HepG2 (cell line): Measurements from ENCODE around the gene NRBP1. TPM values are rescaled to one million over a fixed set of nuclear protein-coding genes. Genes with fewer than 3 reads are reported as not detected.

Source experiments
- ATAC-seq: fragments of 200-7000 bp; cut with Tn5 transposase; 3 replicates; pipeline ENCODE4 v1.9.1; 2020; ENCODE audit warnings: mild to moderate bottlenecking, moderate library complexity
- BruUV-seq: library from RNA; stranded (reverse); fragments of 400-500 nt; replicated peaks from 2 replicates; lab custom pipeline; 2021; lab: Mats Ljungman, UMichigan
- CTCF ChIA-PET: fragments of 300-600 bp; formaldehyde crosslinking; extraction: SDS; loops from one replicate; lab custom pipeline; 2021; ENCODE audit warnings: low total read pairs, inconsistent platforms, low intra/inter-chr PET ratio; lab: Yijun Ruan, JAX
- POLR2A ChIA-PET: fragments of 350-600 bp; sonication (Branson Sonifier 250); formaldehyde crosslinking; loops from one replicate; lab custom pipeline; 2020; ENCODE audit warnings: antibody characterized with exemption, inconsistent platforms; lab: Yijun Ruan, JAX
- DNase-seq: peaks from one replicate; pipeline ENCODE4 v3.0.0-alpha.2; 2015; ENCODE audit warnings: low spot score
- FAIRE-seq: peaks from 3 replicates; lab custom pipeline; 2011; peaks lifted over from hg19 to GRCh38; lab: Jason Lieb, UNC
- H2AFZ ChIP-seq: one replicate; pipeline ENCODE4 v1.6.1; 2011; ENCODE audit warnings: low read length, inconsistent platforms
- H3K27ac ChIP-seq: fragments of 300-600 bp; 3 replicates; pipeline ENCODE4 v1.8.0; 2011; ENCODE audit warnings: mixed run types, mild to moderate bottlenecking, mixed read lengths, low read length, inconsistent platforms; ENCODE audit not compliant: insufficient read depth; ENCODE audit errors: extremely low read length
- H3K27me3 ChIP-seq, 2 experiments: fragments of 200-600 bp in 1 of 2; 2 replicates in 1 of 2; 3 replicates in 1 of 2; pipeline versions ENCODE4 v1.6.0 to v1.8.0; 2011; ENCODE audit warnings: low read length in 2 of 2, mild to moderate bottlenecking in 2 of 2, moderate library complexity in 2 of 2, inconsistent platforms in 1 of 2; ENCODE audit not compliant: insufficient read depth in 2 of 2, control insufficient read depth in 1 of 2
- H3K36me3 ChIP-seq, 2 experiments: fragments of 200-600 bp in 1 of 2; replicated peaks in 1 of 2; 2 replicates in 1 of 2; 3 replicates in 1 of 2; pipeline versions ENCODE4 v1.5.1 to v1.8.0; 2011; ENCODE audit warnings: low read length in 2 of 2, inconsistent platforms in 1 of 2; ENCODE audit not compliant: insufficient read depth in 2 of 2, control insufficient read depth in 1 of 2
- H3K4me1 ChIP-seq: 2 replicates; pipeline ENCODE4 v1.5.1; 2012; ENCODE audit warnings: low read length, inconsistent platforms; ENCODE audit not compliant: insufficient read depth
- H3K4me2 ChIP-seq: 2 replicates; pipeline ENCODE4 v1.6.0; 2011; ENCODE audit warnings: low read depth, low read length, inconsistent platforms
- H3K4me3 ChIP-seq, 3 experiments: fragments of 200-600 bp in 1 of 3; sonication (generic), shearing (Covaris generic) in 1 of 3; replicated peaks in 1 of 3; 2 replicates each; pipeline ENCODE4 v1.5.1; 2011 to 2016; ENCODE audit warnings: low read length in 3 of 3, inconsistent platforms in 2 of 3, low read depth in 2 of 3, mild to moderate bottlenecking in 2 of 3, control low read depth in 1 of 3, mixed read lengths in 1 of 3; ENCODE audit not compliant: insufficient read depth in 1 of 3
- H3K79me2 ChIP-seq: one replicate; pipeline ENCODE4 v1.6.1; 2011; ENCODE audit warnings: low read length, inconsistent platforms; ENCODE audit not compliant: insufficient read depth
- H3K9ac ChIP-seq: 2 replicates; pipeline ENCODE4 v1.6.0; 2011; ENCODE audit warnings: mild to moderate bottlenecking, low read depth, low read length, inconsistent platforms; ENCODE audit not compliant: insufficient read depth
- H3K9me3 ChIP-seq: 2 replicates; pipeline ENCODE4 v1.5.1; 2012; ENCODE audit warnings: mild to moderate bottlenecking, low read length
- H4K20me1 ChIP-seq: 2 replicates; pipeline ENCODE4 v1.6.0; 2011; ENCODE audit warnings: inconsistent platforms, mild to moderate bottlenecking, low read length, moderate library complexity; ENCODE audit not compliant: insufficient read depth
- CERS6 ChIP-seq: sonication (generic); formaldehyde crosslinking; IDR thresholded peaks from 2 replicates; pipeline ENCODE4 v1.5.0; 2020; ENCODE audit warnings: missing genetic modification reagents
- ISX ChIP-seq: sonication (generic); formaldehyde crosslinking; conservative IDR thresholded peaks from 2 replicates; pipeline ENCODE4 v1.5.0; 2020; ENCODE audit warnings: missing genetic modification reagents
- NR3C1 ChIP-seq: sonication (generic); formaldehyde crosslinking; IDR thresholded peaks from 2 replicates; pipeline ENCODE4 v1.4.0; 2020; ENCODE audit warnings: missing genetic modification reagents
- ZBTB7A ChIP-seq: sonication (generic); formaldehyde crosslinking; IDR thresholded peaks from 2 replicates; pipeline ENCODE4 v1.8.0; 2022; ENCODE audit warnings: mild to moderate bottlenecking, missing genetic modification reagents
- ZHX1 ChIP-seq: sonication (generic); formaldehyde crosslinking; IDR thresholded peaks from 2 replicates; pipeline ENCODE4 v1.8.1; 2022; ENCODE audit warnings: low read depth, mild to moderate bottlenecking, missing genetic modification reagents
- ZNF101 ChIP-seq: sonication (generic); formaldehyde crosslinking; IDR thresholded peaks from 2 replicates; pipeline ENCODE4 v1.4.0; 2020; ENCODE audit warnings: mild to moderate bottlenecking, low read depth, missing genetic modification reagents, borderline replicate concordance
- ZNF3 ChIP-seq: IDR thresholded peaks from 2 replicates; pipeline ENCODE4 v1.7.0; 2017; ENCODE audit warnings: inconsistent platforms
- WGBS: methylation state at CpG from one replicate; pipeline ENCODE4 v1.1.6; 2017; ENCODE audit warnings: low lambda C conversion rate; 5-methylcytosine and 5-hydroxymethylcytosine counted together
- in situ Hi-C: cut with HindIII; loops from 2 replicates; pipeline ENCODE4 v1.10.0; 2017; ENCODE audit warnings: low pct_unique_long_range_greater_than_20kb; ENCODE audit not compliant: extremely low pct_ligation_motif_present
- intact Hi-C: fragments of 100-400 bp; cut with micrococcal nuclease; formaldehyde crosslinking; loops from one replicate; pipeline ENCODE4 v1.10.0; 2022; ENCODE audit not compliant: unreplicated experiment
- polyA plus RNA-seq, 8 experiments: library from polyadenylated mRNA; depleted of rRNA in 3 of 8; stranded (reverse) in 7 of 8; unstranded in 1 of 8; fragments of >200 nt; fragmentation: Illumina TruSeq in 4 of 8; extraction: Trizol in 4 of 8; gene quantifications; 2 replicates each; pipeline versions ENCODE4 v1.2.1 to v1.2.3, GENCODE V29; 2011 to 2016; ENCODE audit warnings: low read depth in 4 of 8, missing spikeins in 1 of 8, mixed read lengths in 1 of 8; ENCODE audit not compliant: insufficient read depth in 1 of 8
- total RNA-seq, 5 experiments: library from RNA; depleted of rRNA; stranded (reverse); fragments of >200 nt; fragmentation: Illumina TruSeq; extraction: Trizol; gene quantifications; 2 replicates each; pipeline ENCODE4 v1.2.3, GENCODE V29; 2016; ENCODE audit warnings: low read depth in 1 of 5

NRBP1 gene
- total and polyA plus RNA-seq, 2 of the 13 experiments (the other 11 are each of a cell fraction or from before 2014, with no cell fraction given), result 165 to 240 TPM

GRCh38 chr2:27485496-27485895 lies 57.1 kb downstream of the NRBP1 start:
- intact Hi-C loops, result no loop called here
- CTCF ChIA-PET, result no interaction called here

More at GRCh38 chr2:27485496-27485895, 57.1 kb downstream of the NRBP1 start:
- H3K27me3 ChIP-seq, result no peaks in the 10 kb centered on the region; a peak in 1 of 5 replicates
- no peaks in the 10 kb centered on the region for H4K20me1 ChIP-seq
- 73% methylated on average over 3 of the region's 3 CpGs for WGBS
- in situ Hi-C loops, result no loop called here
- H3K4me2 ChIP-seq, result no peak overlapping the region
- TF ChIP-seq CERS6 (CRISPR knock-in tag), result no peak
- TF ChIP-seq ISX (CRISPR knock-in tag), result no peak
- TF ChIP-seq ZNF3 (CRISPR knock-in tag), result no peak
- TF ChIP-seq ZBTB7A (CRISPR knock-in tag), result no peak
- TF ChIP-seq ZNF101 (CRISPR knock-in tag), result no peak
- no peak for TF ChIP-seq NR3C1 (CRISPR knock-in tag)
- no peak for TF ChIP-seq ZHX1 (CRISPR knock-in tag)
- TF ChIP-seq, all 625 proteins: peak for 0
- POLR2A ChIA-PET, result no interaction called here
- no peak overlapping the region for H2AFZ ChIP-seq
- DNase-seq, result no peak
- H3K79me2 ChIP-seq, result no peaks in the 10 kb centered on the region
- FAIRE-seq, result no peak
- BruUV-seq, result no TSS peak
- no peak overlapping the region for H3K27ac ChIP-seq
- no peak for ATAC-seq
- H3K4me1 ChIP-seq, result peaks cover 26% of the 10 kb centered on the region
- H3K9ac ChIP-seq, result no peak overlapping the region
- H3K9me3 ChIP-seq, result no peaks in the 10 kb centered on the region
- peaks cover 14 to 21% of the 10 kb centered on the region in 2 experiments; a peak in 4 of 5 replicates for H3K36me3 ChIP-seq
- H3K4me3 ChIP-seq, result no peak overlapping the region
